ENCODE results near the gene THBS4. TPM values are rescaled to one million over a fixed set of nuclear protein-coding genes. Genes with fewer than 3 reads are reported as not detected.
A peak's percentile ranks its signal among the peaks of the same experiment; 100 is the strongest.

THBS4 gene
- total RNA-seq, 1 experiment from 2014 or later = 0.82 TPM

DNA sequence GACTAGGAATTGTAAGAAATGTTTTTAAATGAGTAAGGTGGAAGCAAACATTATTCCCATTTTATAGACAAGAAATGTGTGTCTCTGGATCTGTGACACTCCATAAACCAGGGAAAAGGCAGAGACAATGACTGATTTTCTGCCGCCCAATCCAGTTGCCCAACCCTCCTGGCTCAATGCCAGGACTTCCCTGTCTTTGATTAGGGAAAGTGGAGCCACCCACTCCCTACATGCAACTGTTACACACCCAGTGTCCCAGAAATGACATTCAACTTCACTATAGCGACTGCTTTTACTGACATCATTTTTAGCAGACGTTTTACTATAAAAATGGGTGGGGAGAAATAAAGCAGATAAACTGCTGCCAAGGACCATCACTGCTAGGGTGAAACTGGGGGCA lies 79.7 kb downstream of the THBS4 start:
- no peaks in the 10 kb centered on the region for H3K9me3 Mint-ChIP-seq (ENCODE audit: unreplicated experiment)
- no TSS peak for BruUV-seq (replicated peaks)
- H3K36me3 Mint-ChIP-seq (ENCODE audit: insufficient read depth, unreplicated experiment) = no peaks in the 10 kb centered on the region
- H3K27me3 Mint-ChIP-seq (ENCODE audit: insufficient read depth, unreplicated experiment) = no peaks in the 10 kb centered on the region
- POLR2A ChIA-PET = no interaction called here
- no peaks in the 10 kb centered on the region for H3K4me1 Mint-ChIP-seq (ENCODE audit: insufficient read depth, unreplicated experiment)
- H3K27ac Mint-ChIP-seq (ENCODE audit: low read depth, unreplicated experiment) = no peak overlapping the region
- intact Hi-C loops (cut with micrococcal nuclease) = no loop called here
- TF ChIP-seq CTCF (IDR thresholded peaks at IDR 0.05; ENCODE audit: unreplicated experiment) = no peak
- peak; percentile 16 for DNase-seq (ENCODE audit: unreplicated experiment)
- CTCF ChIA-PET = no interaction called here
- H3K4me3 Mint-ChIP-seq (ENCODE audit: unreplicated experiment) = no peak overlapping the region

GRCh38 chr5:80116000-80116399 lies 80.9 kb downstream of the THBS4 start:
- Mint-ChIP-seq H3K4me1 (ENCODE audit: insufficient read depth, unreplicated experiment) (no peaks in the 10 kb centered on the region), H3K36me3 (ENCODE audit: insufficient read depth, unreplicated experiment) (no peaks in the 10 kb centered on the region), H3K27me3 (ENCODE audit: insufficient read depth, unreplicated experiment) (no peaks in the 10 kb centered on the region), H3K9me3 (ENCODE audit: unreplicated experiment) (no peaks in the 10 kb centered on the region), H3K4me3 (ENCODE audit: unreplicated experiment) (no peak overlapping the region), H3K27ac (ENCODE audit: low read depth, unreplicated experiment) (no peak overlapping the region)
- DNase-seq (ENCODE audit: unreplicated experiment) = no peak
- CTCF ChIA-PET = no interaction called here
- intact Hi-C loops (cut with micrococcal nuclease) = no loop called here
- POLR2A ChIA-PET = no interaction called here
- no peak for TF ChIP-seq CTCF (IDR thresholded peaks at IDR 0.05; ENCODE audit: unreplicated experiment)
- BruUV-seq (replicated peaks) = no TSS peak

DNA sequence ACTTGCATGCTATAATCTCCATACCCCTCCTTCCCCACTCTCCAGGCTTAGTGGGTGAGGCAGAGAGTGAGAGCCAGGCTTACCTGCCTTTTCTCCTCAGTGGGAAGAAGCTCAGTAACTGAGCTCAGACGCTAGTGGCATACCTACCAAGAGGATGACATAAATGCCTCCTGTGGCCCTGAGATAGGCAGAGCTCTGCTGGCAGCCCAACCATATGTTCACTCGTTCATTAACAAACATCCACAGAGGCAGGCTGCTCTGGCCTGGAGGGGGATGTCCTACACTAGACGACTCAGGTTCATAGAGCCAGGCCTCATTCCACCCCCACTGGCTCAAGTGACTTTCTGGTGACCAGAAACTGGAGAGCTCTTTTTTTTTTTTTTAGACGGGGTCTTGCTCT lies 81.3 kb downstream of the THBS4 start:
- no peaks in the 10 kb centered on the region for H3K9me3 Mint-ChIP-seq (ENCODE audit: unreplicated experiment)
- no peaks in the 10 kb centered on the region for H3K27me3 Mint-ChIP-seq (ENCODE audit: insufficient read depth, unreplicated experiment)
- no peaks in the 10 kb centered on the region for H3K4me1 Mint-ChIP-seq (ENCODE audit: insufficient read depth, unreplicated experiment)
- intact Hi-C loops (cut with micrococcal nuclease) = no loop called here
- no peak for TF ChIP-seq CTCF (IDR thresholded peaks at IDR 0.05; ENCODE audit: unreplicated experiment)
- H3K36me3 Mint-ChIP-seq (ENCODE audit: insufficient read depth, unreplicated experiment) = no peaks in the 10 kb centered on the region
- CTCF ChIA-PET = no interaction called here
- no peak overlapping the region for H3K4me3 Mint-ChIP-seq (ENCODE audit: unreplicated experiment)
- BruUV-seq (replicated peaks) = no TSS peak
- POLR2A ChIA-PET = no interaction called here
- H3K27ac Mint-ChIP-seq (ENCODE audit: low read depth, unreplicated experiment) = no peak overlapping the region
- no peak for DNase-seq (ENCODE audit: unreplicated experiment)

DNA sequence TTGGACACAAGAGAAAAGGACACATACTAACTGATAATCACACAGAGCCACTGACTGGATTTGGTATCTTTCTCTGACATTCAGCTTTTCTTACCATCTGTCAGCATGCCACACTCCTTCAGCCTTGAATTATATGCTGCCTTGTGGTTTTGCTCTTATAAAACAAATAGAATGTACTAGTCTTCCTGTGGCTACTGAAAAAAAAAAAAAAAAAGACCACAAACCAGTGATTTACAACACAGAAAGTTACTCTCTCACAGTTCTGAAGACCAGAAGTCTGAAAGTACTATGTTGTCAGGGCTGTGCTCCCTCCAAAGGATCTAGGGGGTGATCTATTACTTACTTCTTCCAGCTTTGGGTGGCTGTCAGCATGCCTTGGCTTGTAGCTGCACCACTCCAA lies 82.3 kb downstream of the THBS4 start:
- no peak overlapping the region for H3K27ac Mint-ChIP-seq (ENCODE audit: low read depth, unreplicated experiment)
- intact Hi-C loops (cut with micrococcal nuclease) = no loop called here
- TF ChIP-seq CTCF (IDR thresholded peaks at IDR 0.05; ENCODE audit: unreplicated experiment) = no peak
- DNase-seq (ENCODE audit: unreplicated experiment) = no peak
- ChIA-PET CTCF (no interaction called here), POLR2A (interaction anchor here (0.5 kb wide), 1 partner anchor 17 kb away, joined by 3 read pairs; no protein-coding TSS in a partner anchor)
- no peaks in the 10 kb centered on the region for H3K9me3 Mint-ChIP-seq (ENCODE audit: unreplicated experiment)
- BruUV-seq (replicated peaks) = no TSS peak
- no peaks in the 10 kb centered on the region for H3K27me3 Mint-ChIP-seq (ENCODE audit: insufficient read depth, unreplicated experiment)
- no peaks in the 10 kb centered on the region for H3K4me1 Mint-ChIP-seq (ENCODE audit: insufficient read depth, unreplicated experiment)
- no peak overlapping the region for H3K4me3 Mint-ChIP-seq (ENCODE audit: unreplicated experiment)
- H3K36me3 Mint-ChIP-seq (ENCODE audit: insufficient read depth, unreplicated experiment) = no peaks in the 10 kb centered on the region

Data from MCF 10A (cell line).